AG08396 (cell line): ENCODE results near the gene SYT14.

Source experiments
- DNase-seq: peaks from one replicate; pipeline ENCODE4 v3.0.0; 2012; ENCODE audit warnings: low spot score, mixed read lengths

The SYT14 gene

GRCh38 chr1:210207597-210208450 is 269.8 kb downstream of the SYT14 start:
- no peak for DNase-seq

GRCh38 chr1:210213335-210213734 is 275.3 kb downstream of the SYT14 start:
- DNase-seq: no peak

- no peak for DNase-seq
Measured at GRCh38 chr1:210214573-210215409, 276.8 kb downstream of the SYT14 start.

GRCh38 chr1:210217482-210217881 is 279.5 kb downstream of the SYT14 start:
- no peak for DNase-seq

GRCh38 chr1:210218047-210218446 is 280.0 kb downstream of the SYT14 start:
- DNase-seq: no peak
